Lower leg skin (tissue), 3 donors: ENCODE data around the gene RGS13.

Experiments
- CTCF ChIP-seq, 3 donors: fragments of 450-650 bp; IDR thresholded peaks; one replicate each; pipeline ENCODE4 v1.5.1; 2016; ENCODE audit warnings: antibody characterized with exemption in 3 of 3, mild to moderate bottlenecking in 3 of 3, moderate library complexity in 2 of 3
- POLR2A ChIP-seq, 2 donors: fragments of 450-650 bp; IDR thresholded peaks; one replicate each; pipeline ENCODE4 v1.6.1; 2016 to 2017; ENCODE audit warnings: antibody characterized with exemption in 2 of 2, mild to moderate bottlenecking in 1 of 2, moderate library complexity in 1 of 2

DNA sequence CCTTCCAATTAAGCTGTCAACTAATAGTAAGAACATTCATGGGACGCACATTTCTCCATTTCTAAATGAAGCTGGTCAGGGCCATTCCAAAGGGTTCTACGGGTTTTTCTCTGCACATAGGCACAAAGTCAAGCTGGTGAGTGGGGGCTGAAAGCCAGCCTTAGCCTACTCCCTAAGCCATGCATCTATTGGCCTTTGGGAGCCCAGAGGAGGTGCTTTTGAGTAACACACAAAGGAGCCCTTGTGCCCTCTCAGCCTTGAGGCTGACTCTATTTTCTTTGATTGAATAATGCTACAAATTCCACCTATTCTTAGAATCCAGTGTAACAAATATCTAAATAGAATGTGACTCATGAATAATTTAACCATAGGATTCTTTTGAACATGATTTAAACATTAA, 73.6 kb downstream of the RGS13 start:
- no peak for TF ChIP-seq CTCF (IDR thresholded peaks at IDR 0.05)
- TF ChIP-seq POLR2A (IDR thresholded peaks at IDR 0.05), result no peak
